Esophagus muscularis mucosa (tissue), 4 donors: Measurements from ENCODE around the gene CRISPLD2.

Experiments used
- CTCF ChIP-seq, 3 experiments: fragments of 200-600 bp in 2 of 3; fragments of 450-650 bp in 1 of 3; sonication (generic) in 2 of 3; IDR thresholded peaks; one replicate each; pipeline ENCODE4 v1.5.1; 2017 to 2019; ENCODE audit warnings: antibody characterized with exemption in 3 of 3, mild to moderate bottlenecking in 2 of 3, moderate library complexity in 1 of 3
- EP300 ChIP-seq: sonication (generic); formaldehyde crosslinking; IDR thresholded peaks from one replicate; pipeline ENCODE4 v1.6.1; 2017; ENCODE audit warnings: antibody characterized with exemption
- POLR2AphosphoS5 ChIP-seq, 2 donors: sonication (generic); formaldehyde crosslinking; IDR thresholded peaks; one replicate each; pipeline ENCODE4 v1.6.1; 2017; ENCODE audit warnings: antibody characterized with exemption in 2 of 2

- TF ChIP-seq CTCF (IDR thresholded peaks at IDR 0.05) (no peak), EP300 (no peak), POLR2AphosphoS5 (IDR thresholded peaks at IDR 0.05) (no peak)
Measured at GRCh38 chr16:84947996-84948850, 128.4 kb downstream of the CRISPLD2 start.
